GM21576 (cell line): Measurements from ENCODE around the gene ESR2.

Experiments used
- ATAC-seq: cut with Tn5 transposase; IDR thresholded peaks from one replicate; pipeline ENCODE4 v1.9.1; 2021; ENCODE audit warnings: mild to moderate bottlenecking, moderate library complexity; ENCODE audit not compliant: unreplicated experiment

ESR2 gene

DNA sequence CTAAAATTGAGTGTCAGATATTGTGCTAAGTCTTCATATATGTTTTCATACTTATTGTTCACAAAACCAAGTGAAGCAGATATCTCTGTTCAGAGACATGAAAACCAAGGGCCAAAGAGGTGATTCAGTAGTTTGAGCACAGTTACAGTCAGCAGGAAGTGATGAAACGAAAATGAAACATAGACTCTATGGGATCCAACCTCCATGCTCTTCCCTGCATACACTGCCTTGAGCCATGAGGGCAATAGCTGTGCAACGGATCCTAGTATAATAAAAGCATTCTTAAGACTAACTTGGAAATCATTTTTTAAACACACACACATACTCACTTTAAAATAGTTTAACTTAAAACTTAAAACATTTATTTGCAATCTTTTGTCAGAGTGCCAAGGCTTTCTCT lies 27.9 kb downstream of the ESR2 start:
- no peak for ATAC-seq

DNA sequence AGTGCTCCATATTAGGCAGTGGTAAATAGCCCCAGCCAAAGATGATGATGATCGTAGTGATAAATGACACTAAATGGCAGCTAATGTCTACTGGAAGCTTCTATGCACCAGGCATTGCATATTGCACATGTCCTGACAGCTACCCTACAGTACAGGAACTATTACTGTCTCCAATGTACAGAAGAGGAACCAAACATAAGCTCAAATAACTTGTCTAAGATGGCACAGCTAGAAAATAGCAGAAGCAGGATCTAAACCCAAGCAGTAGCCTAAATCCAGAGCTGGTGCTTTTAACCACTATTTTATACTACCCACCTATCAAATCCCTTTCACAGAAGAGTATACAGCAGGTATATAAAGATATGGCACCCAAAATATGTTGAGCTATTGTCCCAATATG lies 28.9 kb downstream of the ESR2 start:
- no peak for ATAC-seq

DNA sequence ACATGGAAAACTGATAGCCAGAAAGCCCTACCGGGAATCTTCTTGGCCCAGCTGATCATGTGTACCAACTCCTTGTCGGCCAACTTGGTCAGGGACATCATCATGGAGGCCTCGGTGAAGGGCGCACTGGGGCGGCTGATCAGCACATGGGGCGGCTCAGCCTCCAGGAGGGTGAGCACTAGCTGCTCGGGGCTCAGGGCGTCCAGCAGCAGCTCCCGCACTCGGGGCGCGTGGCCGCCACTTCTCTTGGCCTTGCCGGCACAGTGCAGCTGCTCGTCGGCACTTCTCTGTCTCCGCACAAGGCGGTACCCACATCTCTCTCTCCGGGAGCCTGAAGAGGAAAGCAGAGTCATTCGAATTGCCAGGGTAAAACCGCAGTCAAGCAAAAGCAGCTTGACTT lies 33.8 kb downstream of the ESR2 start:
- ATAC-seq: no peak

GRCh38 chr14:64255756-64256155 lies 38.4 kb downstream of the ESR2 start:
- ATAC-seq: no peak

DNA sequence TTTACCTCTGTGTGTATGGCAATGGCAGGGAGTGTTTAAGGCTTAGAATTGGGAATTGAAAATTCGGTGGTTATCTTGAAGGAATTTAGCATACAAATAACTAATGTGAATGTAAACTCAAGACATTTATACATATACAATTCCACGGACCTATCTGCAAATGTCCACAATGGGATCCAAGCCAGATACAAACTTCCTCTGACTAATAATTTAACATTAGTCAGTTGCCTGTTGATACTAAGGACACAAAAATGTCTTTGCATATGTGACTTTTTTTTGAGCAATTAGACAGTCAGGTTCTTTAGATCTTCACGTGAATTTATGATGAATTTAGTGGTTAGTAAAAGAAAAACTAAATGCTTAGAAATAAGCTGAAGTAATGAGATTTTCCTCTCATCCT lies 40.5 kb downstream of the ESR2 start:
- no peak for ATAC-seq

DNA sequence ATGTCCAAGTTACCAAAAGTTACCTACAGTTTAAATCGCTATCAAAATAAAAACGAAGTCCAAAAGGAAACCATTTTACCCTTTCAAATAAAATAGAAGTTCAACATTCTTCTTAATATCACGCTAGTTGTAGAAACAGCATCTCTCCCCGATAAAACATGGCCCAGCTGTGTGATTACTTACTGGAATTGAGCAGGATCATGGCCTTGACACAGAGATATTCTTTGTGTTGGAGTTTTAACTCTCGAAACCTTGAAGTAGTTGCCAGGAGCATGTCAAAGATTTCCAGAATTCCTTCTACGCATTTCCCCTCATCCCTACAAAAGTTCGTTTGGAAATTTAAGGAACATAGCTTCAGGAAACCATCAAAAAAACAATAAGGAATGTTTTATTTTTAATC lies 44.8 kb downstream of the ESR2 start:
- no peak for ATAC-seq

GRCh38 chr14:64248689-64249088 lies 45.5 kb downstream of the ESR2 start:
- ATAC-seq: no peak

- no peak for ATAC-seq
Observed at GRCh38 chr14:64247195-64247594, 47.0 kb downstream of the ESR2 start.

DNA sequence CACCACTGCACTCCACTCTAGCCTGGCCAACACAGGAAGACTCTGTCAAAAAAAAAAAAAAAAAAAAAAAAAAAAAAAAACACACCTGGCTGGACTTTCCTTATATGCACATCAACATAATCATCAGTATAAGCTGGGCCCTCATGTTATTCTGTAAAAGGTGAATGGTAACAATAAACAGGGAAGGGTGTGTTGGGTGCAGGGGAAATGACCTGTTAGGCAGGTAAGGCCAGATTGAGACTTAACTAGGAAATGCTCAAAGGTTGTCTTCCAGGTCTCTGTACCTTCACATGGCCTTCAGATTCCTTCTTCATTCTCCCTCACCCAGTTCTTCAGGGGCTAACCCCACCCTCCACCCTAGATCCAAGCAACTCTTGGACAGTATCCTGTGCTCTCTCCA lies 47.5 kb downstream of the ESR2 start:
- ATAC-seq: no peak

DNA sequence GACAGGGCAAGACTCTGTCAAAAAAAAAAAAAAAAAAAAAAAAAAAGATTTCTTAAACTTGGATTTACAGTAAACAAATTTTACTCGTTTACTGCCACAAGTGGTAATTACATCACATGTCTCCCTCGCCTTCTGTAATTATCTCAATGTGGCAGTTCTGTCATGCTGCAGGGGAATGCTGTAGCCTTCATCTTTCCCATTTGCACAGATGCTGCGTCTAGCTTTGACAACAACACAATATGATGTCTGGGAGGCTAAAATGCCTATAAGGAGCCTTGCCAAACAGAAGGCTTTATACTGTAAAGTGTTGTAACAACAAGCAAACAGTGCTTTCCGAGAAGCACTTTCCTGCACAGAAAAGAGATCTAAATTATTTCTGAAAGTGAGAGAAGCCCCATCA lies 48.7 kb downstream of the ESR2 start:
- ATAC-seq: no peak

GRCh38 chr14:64244279-64244678 lies 49.9 kb downstream of the ESR2 start:
- ATAC-seq: no peak

DNA sequence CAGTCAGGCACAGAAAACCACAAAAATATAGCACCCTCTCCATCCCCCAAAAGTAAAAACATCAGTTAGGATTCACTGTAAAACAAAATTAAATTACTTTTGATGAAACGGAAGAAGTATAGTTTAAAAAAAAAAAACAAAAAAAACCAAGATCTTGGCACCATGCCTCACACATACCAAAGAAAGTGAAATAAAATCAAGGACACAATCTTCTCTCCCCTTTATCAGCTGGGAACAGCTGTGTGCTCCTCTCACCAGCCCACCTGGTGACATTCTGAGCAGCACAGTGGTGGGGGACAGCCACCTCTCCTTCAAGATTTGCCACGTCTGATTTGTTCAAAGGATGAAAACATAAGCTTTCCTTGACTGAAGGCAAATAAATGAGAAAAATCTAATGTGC lies 55.5 kb downstream of the ESR2 start:
- ATAC-seq: no peak

GRCh38 chr14:64238049-64238448 lies 56.1 kb downstream of the ESR2 start:
- ATAC-seq: no peak

DNA sequence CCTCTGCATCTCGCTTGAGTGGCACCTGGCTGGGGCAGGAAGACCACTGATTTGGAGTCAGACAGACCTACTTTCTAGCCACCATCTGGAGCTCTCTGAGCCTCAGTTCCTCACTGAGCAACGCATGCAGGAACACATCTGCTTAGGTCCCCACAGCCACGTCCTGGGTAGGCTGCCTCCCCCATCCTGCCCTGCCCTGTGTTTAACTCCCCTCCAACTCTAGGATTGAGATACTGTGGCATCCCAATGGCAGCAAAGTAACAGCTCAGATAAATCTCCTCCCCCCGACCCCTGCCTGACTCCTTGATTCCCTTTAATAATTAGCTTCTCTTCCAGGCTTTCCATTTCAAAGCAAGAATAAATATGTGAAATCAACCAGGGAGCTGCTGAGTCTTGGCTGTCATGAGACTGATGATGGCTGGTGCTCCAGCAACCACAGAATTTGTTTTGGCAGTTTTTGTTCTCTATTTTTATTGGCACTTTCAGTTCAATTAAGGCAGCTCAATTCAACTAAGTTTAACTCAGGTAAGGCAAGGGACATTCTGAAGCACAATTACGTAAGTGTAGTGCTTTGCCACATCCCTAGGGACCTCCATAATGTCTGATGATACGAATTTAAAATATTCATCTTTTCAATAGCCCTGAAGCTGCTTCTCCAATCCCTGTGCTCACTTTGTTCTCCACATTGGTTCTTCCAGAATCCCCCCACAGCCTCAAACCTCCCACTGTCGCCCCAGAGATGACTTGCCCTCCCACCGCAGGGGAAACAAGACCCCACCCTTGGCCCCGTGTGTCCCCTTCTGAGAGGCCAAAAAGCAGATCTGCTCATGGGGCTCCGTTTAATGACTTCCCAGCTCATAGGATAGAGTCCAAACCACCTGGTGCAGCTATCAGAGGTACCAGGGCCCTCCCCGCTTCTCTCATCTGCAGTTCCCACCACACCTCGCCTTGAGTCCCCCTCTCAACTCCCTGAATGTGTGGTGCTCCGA lies 58.2 kb downstream of the ESR2 start:
- peak; percentile 66 for ATAC-seq

DNA sequence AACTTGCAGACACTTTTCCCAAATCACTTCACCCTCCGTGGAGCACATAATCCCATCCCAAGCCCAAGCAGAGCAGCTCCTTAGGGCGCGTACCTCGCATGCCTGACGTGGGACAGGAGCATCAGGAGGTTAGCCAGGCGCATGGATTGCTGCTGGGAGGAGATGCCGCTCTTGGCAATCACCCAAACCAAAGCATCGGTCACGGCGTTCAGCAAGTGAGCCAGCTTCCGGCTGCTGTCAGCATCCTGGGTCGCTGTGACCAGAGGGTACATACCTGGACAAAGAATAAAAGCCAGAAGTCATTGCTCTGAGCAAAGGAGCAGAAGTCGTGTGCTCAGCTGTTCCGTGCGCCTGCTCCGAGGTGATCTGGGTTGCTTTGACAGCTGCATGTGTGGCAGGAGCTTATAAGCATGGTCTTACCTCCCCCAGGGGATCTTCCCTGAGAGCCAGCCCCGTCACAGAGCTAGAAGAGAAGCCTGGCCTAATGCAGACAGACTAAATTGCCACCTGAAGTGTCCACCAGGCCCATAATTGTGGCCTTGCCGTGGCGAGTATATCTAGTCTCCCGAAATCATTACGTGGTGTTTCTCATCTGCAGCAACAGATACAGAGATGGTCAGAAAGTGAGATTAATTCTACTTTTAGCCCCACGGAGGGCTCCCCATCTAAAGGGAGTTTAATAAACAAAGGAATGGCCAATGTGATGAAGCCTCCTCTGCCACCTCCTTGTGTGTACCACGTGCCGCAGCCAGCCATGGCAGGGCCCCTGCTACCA lies 59.1 kb downstream of the ESR2 start:
- no peak for ATAC-seq

DNA sequence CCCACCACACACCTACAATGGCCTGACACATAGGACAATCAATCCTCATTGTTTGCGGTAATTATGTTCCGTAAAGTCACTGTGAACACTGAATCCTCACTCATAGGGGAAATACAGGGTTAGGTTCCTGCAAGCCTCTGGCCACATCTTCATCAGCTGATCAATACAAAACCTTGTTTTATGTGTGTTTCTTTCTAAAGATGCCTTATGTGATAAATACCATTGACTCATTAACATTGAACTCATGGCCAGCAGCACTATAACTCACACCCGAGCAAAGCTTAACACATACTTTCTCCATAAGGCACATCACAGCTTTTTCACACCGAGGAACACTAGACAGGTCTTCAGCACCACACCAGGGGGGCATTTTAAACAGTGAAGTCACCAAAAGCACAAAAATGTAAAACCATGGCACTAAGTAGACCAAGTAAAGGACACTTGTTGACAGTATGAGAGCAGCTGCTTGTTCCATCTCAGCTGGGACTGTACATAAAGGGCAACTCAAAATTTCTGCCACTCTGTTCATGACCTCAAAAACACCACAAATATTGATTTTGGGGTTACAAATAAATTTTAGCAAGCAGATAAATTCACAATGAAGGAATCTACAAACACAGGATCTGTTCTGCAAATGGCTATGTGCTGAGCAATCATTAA lies 60.5 kb downstream of the ESR2 start:
- ATAC-seq: no peak

DNA sequence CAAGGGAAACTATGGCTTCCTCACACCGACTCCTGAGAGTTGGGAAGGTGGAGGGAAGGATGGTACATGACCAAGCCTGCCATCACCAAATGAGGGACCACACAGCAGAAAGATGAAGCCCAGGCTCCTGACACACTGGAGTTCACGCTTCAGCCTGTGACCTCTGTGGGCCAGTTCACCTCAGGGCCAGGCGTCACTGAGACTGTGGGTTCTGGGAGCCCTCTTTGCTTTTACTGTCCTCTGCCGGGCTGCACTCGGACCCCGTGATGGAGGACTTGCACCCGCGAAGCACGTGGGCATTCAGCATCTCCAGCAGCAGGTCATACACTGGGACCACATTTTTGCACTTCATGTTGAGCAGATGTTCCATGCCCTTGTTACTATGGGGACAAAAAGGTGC lies 61.2 kb downstream of the ESR2 start:
- no peak for ATAC-seq

- ATAC-seq: no peak
Observed at GRCh38 chr14:64232095-64232838, 61.9 kb downstream of the ESR2 start.

- ATAC-seq: no peak
Observed at GRCh38 chr14:64229489-64229888, 64.7 kb downstream of the ESR2 start.

DNA sequence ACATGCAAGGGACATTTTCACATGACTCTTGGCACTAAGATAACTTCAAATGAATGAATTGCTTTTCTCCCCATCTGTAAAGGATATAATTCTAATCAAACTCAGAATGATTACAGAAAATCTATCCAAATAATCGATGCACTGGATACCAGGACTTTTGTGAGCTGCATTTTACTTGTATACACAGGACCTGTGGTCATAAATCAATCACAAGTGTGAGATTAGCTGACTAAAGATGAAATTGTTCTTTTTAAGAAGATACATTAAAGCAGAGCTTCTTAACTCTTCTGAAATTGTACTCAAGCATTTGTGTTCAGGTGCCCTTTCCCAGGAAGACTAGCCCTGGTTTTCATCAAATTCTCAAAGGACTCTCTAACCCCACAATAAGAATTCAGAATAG lies 66.3 kb downstream of the ESR2 start:
- no peak for ATAC-seq
